GM19395 (cell line): Measurements from ENCODE around the gene SSR2.
"Not testable (repeated sequence)": the region's sequence is repeated elsewhere in the genome, so short reads cannot be mapped to it uniquely, and the experiment has no call there.

ENCODE experiments used
- ATAC-seq: cut with Tn5 transposase; IDR thresholded peaks from one replicate; pipeline ENCODE4 v1.9.1; 2021; ENCODE audit warnings: mild to moderate bottlenecking, moderate library complexity; ENCODE audit not compliant: unreplicated experiment

Gene SSR2

GRCh38 chr1:156048663-156049258 lies 28.0 kb upstream of the SSR2 start:
- ATAC-seq = no peak

- no peak for ATAC-seq
These were observed 24.3 kb upstream of the SSR2 start for GRCh38 chr1:156045076-156045475.

DNA sequence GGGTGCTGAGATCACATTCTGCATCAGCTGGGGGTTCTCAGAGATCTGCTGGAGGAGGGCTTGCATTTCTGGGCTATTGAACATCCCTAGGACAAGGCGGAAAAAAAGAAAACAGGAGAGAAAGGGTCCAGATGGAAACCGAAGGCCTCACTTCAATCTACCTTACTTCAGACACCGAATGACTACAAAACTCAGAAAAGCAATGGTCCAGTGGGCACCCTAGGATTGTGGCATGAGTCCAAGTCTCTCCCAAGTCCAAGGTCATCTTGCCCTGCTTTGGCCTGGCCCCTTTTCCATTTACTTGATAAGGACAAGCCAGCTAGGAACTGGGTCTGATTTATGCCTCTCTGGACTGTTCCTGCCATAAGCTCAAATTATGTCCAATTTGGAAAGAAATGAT lies 22.1 kb upstream of the SSR2 start:
- no peak for ATAC-seq

GRCh38 chr1:156034991-156035390 lies 14.2 kb upstream of the SSR2 start:
- ATAC-seq = not testable (repeated sequence)

DNA sequence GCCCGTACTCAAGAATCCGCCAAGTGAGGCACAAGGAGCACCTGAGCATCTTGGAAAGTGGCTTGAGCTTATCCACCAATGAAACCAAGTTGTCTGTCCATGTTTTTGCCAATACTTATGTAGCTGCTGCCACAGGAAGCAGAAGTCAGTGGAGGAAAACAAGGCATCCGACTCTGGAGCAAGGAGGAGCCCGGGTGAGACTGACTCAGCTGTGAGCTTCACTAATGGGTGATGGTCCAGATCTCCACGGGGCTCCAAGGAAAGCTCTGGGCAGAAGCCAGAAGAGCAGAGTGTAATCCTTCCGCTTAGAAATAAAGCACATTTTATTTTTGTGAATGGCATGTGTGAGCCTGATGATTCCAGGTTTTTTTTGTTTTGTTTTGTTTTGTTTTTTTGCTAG lies 12.3 kb upstream of the SSR2 start:
- no peak for ATAC-seq

GRCh38 chr1:156026588-156026987 lies 5.8 kb upstream of the SSR2 start:
- no peak for ATAC-seq

DNA sequence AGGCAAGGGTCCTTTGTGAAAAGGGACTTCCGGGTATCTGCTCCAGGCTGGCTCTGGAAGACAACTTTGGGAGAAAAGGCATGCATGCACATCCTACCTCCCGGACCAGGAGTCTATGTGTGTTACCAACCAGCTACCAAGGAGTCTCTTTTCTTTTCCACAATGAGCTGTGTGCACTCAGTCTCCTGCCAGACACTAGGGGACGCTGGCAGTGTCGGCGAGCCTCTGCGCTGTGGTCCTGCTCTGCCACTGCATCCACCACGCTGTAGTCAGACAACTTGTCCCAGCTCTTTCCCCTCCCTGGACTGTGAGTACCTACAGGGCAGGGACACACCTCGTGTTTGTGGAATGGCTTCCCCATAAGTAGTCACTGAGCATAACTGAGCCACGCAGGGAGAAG lies 5.1 kb upstream of the SSR2 start:
- no peak for ATAC-seq

- no peak for ATAC-seq
These were observed 4.0 kb upstream of the SSR2 start for GRCh38 chr1:156024801-156025200.

- no peak for ATAC-seq
These were observed 1.2 kb upstream of the SSR2 start for GRCh38 chr1:156021954-156022353.

- ATAC-seq = no peak
These were observed 310 bp upstream of the SSR2 start for GRCh38 chr1:156021093-156021428.

DNA sequence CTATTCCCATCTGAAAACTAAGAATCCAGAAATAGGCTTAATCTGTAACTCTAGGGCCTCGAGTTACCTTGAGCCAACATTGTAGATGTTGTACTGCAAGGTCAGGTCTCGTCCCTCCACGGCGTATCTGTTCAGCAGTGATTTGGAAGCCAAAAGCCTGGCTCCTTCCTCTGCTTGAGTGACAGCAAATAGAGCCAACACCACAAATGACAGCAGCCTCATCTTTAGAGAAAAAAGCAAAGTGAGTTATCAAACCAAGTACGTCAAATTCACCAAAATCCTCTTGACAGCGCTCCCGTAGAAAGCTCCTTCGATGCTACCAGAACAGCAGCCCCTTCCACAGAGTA lies 832 bp downstream of the SSR2 start:
- no peak for ATAC-seq

- ATAC-seq = no peak
These were observed 5.9 kb downstream of the SSR2 start for GRCh38 chr1:156014829-156015228.

GRCh38 chr1:156012051-156012817 lies 8.5 kb downstream of the SSR2 start:
- peak; percentile 83 for ATAC-seq

- no peak for ATAC-seq
These were observed 11.3 kb downstream of the SSR2 start for GRCh38 chr1:156009404-156009803.

- ATAC-seq = no peak
These were observed 13.9 kb downstream of the SSR2 start for GRCh38 chr1:156006666-156007376.

DNA sequence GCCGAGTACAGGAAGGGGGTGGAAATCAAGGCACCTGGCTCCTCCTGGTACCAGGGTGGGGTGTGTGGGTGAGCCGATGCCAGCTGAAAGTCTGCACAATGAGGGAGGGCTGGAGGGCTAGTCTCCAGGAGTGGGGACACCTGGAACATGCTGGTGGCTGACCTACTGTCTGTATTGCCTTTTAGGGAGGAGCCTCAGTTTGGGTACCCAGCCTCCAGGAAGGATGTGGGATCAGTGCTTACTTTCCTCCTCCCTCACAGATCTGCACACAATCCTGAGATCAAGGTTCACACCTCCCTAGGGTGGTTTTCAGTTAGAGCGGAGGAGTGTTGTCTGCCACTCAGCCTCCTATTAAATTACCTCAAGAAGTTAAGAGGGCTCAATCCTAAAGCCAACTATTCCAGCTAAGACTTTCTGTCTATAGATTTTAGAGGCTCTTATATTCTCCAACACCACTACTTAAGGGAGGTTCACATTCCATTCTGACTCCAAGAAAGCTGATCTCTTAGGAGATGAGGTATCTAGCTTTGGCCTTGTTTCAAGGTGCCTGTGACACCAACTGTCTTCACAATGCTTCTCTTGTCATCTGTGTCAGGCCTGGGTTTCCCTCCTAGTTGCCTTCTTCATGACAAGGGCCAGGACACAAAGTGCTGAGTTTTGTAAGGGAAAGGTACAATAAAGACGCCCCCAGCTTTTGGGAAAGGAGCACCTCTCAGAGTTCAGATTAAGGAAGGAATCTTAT lies 15.7 kb downstream of the SSR2 start:
- ATAC-seq = no peak

- ATAC-seq = no peak
These were observed 16.9 kb downstream of the SSR2 start for GRCh38 chr1:156003923-156004188.

DNA sequence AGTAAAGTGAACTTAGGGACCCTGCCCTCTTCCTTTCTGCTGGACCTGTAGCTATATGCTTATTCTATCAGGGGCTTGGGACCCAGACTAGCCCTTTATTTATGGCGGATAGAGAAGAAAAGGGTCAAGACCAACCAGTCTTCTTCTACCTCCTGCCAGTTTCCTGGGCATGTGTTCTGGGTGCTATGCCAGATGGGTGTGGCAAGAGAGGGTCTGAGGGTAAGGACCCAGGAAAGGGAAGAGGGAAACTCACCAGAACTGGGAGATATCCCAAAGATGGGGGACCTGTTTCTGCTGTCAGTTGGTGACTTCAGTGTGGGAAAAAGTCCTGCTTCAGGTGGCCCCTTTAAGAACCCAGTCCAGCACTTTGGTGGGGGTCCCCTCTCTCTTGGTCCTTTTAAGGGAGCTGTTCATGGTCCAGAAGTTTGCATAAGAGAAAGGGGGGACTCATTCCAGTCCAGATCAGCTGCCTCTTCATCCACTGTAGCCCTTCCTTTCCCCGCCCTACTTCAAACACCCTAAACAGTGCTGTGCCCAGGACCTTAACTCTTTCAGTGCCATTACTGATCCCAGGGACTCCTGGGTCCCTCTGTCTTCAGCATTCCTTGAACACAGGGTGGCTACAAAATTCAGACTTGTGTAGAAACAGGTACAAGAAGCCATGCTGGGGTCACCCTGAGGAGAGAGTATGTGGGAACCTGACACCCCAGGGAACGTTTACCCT lies 18.4 kb downstream of the SSR2 start:
- no peak for ATAC-seq

DNA sequence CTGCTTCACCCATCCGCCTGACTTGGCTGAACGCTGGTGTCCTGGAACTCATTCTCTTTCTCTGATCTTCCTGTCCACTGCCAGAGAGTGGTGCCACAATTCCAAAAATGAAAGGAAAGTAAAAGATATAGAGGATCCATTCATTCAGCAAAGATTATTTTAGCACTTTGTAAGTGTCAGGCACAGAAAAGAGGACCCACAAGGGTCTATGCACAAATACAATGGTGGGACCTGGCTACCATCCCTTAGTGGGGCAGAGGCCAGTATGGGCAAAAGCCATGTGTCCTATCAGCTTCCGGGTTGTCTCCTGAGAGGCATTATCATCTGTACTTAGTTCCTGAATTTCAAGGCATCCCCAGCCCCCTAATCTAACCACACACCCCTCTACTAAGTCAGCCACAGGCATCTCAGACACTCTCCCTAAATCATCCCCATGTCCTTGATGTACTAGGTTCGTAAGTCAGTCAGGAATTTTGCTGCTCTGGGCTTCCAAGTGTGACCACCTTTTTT lies 19.0 kb downstream of the SSR2 start:
- no peak for ATAC-seq

- ATAC-seq = no peak
These were observed 19.6 kb downstream of the SSR2 start for GRCh38 chr1:156001021-156001661.

DNA sequence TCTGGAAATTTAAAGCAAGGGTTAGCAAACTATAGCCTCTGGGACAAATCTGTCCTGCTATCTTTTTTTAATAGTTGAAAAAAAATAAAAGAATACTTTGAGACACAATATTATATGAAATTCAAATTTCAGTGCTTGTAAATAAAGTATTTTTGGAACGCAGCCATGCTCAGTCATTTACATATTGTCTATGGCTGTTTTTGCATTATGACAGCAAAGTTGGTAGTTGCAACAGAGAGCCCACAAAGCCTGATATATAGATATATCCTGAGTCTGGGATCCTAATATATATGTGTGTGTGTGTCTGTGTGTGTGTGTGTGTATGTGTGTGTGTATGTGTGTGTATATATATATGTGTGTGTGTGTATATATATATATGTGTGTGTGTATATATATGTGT lies 20.8 kb downstream of the SSR2 start:
- no peak for ATAC-seq
